Measurements from ENCODE around the gene SEC14L2.
"Not testable (repeated sequence)": the region's sequence is repeated elsewhere in the genome, so short reads cannot be mapped to it uniquely, and the experiment has no call there.

SEC14L2 gene

DNA sequence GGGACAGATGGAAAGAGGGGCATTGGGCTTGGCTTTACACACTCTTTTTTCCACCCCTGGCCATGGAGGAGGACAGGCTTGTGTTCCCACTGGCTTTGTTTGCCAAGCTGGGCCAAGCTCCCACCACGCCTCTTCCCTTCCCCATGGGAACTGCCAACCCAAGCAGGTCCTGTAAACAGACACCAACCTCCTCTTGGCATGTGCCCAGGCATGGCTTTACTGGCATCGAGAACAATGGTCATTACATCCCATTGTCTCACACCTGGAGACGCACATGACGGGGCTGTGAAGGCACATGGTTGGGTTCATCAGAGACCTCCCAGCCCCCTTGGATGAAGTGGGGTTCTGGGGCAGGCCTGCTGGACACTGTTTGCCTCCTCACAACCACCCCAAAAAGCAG is 63.3 kb downstream of the SEC14L2 start:
- DNase-seq = no peak

DNA sequence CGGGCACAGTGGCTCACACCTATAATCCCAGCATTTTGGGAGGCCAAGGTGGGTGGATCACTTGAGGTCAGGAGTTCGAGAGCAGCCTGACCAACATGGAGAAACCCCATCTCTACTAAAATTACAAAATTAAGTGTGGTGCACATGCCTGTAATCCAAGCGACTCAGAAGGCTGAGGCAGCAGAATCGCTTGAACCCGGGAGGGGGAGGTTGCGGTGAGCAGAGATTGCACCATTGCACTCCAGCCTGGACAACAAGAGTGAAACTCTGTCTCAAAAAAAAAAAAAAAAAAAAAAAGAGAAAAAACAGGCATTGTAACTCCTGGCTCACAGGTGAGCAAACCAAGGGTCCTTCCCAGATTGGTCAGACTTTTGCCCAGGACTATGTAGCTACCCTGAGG is 63.7 kb downstream of the SEC14L2 start:
- not testable (repeated sequence) for DNase-seq

DNA sequence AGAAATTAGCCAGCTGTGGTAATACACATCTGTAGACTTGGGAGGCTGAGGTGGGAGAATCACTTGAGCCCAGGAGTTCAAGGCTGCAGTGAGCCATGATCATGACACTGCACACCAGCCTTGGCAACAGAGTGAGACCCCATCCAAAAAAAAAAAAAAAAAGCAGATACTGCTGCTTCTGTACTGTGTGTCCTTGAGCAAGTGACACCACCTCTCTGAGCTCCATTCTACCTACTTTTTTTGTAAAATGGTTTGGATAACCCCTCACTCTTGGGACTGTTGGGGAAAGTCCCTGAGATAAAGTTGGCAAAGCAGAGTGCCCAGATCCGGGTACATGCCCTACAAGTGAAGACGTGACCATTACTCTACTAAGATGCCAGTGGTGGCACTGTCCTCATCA is 72.3 kb downstream of the SEC14L2 start:
- DNase-seq = no peak

DNA sequence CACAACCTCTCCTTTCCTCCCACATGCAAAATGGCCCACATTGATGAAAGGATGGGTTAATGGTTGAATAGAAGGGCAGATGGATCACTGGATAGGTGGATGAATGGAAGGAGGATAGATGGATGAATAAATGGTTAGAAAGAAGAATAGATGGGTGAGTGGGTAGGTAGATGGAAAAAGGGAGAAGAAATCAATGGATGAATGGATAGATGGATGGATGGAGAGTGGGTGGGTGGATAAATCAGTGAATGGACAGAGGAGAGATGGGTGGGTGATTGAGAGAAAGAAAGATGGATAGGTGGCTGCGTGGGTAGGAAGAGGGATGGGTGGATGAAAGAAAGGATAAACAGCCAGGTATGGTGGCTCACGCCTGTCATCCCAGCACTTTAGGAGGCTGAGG is 73.8 kb downstream of the SEC14L2 start:
- no peak for DNase-seq

DNA sequence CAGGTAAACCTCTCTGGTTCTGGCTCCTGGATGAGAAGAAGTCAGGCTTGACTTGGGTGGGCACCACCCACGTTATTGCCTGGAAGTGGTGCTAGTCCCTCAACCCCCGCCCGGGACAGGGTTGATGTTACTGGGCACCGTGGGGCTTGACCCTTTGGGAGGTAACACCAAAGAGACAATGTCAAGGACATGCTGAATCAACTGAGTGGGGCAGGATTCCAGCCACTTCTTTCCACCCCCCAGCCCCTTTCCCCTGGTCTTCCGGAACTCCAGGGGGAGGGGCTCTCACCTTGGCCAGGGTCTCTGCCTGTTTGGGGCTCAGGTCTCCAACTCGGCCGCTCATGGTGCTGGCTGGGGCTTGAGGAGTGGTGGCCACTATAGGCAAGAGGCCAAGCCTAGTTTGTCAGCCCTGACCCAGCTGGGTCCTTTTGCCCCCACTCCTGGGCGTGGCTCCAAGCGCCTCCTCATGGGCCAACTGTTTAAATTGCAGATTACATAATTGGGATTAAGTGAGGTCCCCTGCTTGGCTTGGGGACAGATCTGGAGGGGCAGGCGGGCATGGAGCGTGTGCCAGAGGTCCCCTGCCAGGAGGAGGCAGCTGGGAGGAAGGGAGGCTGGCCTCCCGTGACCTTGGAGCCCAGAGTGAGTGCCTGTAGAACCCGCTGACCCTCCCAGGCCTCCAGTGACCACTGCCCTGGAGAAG is 74.9 kb downstream of the SEC14L2 start, which contains the start of gene SEC14L3:
TSS of gene SEC14L3 (minus strand) at position 402 of the 703 bp plus-strand sequence. CDS start at position 343, 59 bp downstream.
- DNase-seq = no peak

DNA sequence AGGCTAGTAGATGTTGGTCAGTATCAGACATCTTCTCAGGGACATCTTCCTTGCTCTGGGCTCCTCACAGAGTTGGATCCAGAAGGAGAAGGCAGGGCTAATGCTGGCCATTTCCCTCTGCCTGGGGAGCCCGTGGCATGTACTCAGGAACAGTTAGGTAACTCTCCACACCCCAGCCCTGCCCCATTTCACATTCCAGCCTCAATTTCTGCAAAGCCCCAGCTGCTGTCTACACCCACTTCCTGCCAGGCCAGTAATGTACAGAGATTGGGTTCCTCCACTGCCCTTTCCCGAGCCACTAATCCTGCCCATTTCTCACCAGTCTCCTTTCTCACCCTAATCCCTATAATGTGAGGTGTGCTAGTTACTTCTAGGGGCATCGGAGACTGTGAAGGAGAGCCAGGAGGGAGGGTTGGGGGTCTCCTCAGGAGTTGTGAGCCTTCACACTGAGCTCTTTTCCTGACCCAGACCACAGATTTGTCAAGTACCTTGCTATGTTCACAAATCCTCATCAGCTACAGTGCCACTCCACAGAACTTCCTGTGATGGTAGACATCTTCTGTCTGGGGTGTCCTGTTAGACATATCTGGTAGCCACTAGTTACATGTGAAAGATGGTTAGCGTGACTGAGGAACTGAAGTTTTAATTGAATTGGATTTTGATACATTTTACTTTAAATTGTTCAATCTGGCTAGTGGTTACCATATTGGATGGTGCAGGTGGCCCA is 76.3 kb downstream of the SEC14L2 start:
- no peak for DNase-seq

DNA sequence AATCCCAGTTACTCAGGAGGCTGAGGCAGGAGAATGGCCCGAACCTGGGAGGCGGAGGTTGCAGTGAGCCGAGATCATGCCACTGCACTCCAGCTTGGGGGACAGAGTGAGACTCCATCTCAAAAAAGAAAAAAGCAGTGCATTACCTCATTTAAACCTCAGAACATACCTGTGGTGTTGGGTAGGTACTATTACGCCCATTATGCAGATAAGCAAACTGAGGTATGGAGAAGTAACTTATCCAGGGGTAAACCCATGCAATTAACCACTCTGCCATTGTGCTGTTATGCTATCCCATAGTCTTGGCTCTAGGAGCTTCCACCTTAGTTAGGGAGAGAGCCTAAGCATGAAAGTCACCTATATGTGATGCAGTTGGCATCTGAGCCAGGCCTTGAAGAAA is 77.3 kb downstream of the SEC14L2 start:
- no peak for DNase-seq

All from central memory CD4-positive, alpha-beta T cell (primary cell).